Nephron progenitor cell (in vitro differentiated cells): ENCODE results near the gene IL13RA2.

Experiments used
- DNase-seq: peaks from one replicate; pipeline ENCODE4 v3.0.0; 2021
- H3K27ac Mint-ChIP-seq: 2 replicates; pipeline ENCODE4 v1.8.0; 2021; ENCODE audit warnings: mild to moderate bottlenecking, moderate library complexity, mixed read lengths
- H3K27me3 Mint-ChIP-seq: 2 replicates; pipeline ENCODE4 v1.8.0; 2021; ENCODE audit warnings: mild to moderate bottlenecking, low read depth, mixed read lengths; ENCODE audit not compliant: poor library complexity
- H3K36me3 Mint-ChIP-seq: 2 replicates; pipeline ENCODE4 v1.8.0; 2021; ENCODE audit warnings: low read depth, mixed read lengths
- H3K4me1 Mint-ChIP-seq: 2 replicates; pipeline ENCODE4 v1.8.0; 2021; ENCODE audit warnings: mixed read lengths
- H3K4me3 Mint-ChIP-seq: 2 replicates; pipeline ENCODE4 v1.8.0; 2021; ENCODE audit warnings: mild to moderate bottlenecking, moderate library complexity, mixed read lengths
- H3K9me3 Mint-ChIP-seq: 2 replicates; pipeline ENCODE4 v1.8.0; 2021; ENCODE audit warnings: mild to moderate bottlenecking, moderate library complexity, mixed read lengths
- TF ChIP-seq, protein P1 (sequence below): fragments of 200-600 bp; sonication (generic); IDR thresholded peaks from 2 replicates; pipeline ENCODE4 v1.5.0; 2021; ENCODE audit warnings: antibody characterized with exemption

Gene IL13RA2

DNA sequence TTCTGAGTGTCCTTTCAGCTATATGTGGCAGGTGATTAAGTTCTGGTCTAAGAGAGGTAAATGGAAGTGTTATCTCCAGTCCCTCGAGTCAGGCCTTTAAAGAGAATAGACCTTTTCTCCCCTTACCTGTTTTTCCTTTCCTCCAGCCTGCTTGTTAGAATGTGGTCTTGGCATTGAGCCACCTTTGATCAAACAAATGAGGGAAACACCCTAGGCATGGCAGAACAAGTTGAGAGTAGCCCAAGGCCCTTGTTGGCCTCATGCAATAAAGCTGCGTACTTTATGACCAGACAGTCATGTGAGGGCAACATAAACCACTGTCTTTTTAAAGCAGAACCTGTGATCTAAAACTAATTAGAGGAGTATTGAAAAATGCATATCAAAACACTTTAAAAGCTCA lies 13.2 kb upstream of the IL13RA2 start:
- TF ChIP-seq, protein P1, sequence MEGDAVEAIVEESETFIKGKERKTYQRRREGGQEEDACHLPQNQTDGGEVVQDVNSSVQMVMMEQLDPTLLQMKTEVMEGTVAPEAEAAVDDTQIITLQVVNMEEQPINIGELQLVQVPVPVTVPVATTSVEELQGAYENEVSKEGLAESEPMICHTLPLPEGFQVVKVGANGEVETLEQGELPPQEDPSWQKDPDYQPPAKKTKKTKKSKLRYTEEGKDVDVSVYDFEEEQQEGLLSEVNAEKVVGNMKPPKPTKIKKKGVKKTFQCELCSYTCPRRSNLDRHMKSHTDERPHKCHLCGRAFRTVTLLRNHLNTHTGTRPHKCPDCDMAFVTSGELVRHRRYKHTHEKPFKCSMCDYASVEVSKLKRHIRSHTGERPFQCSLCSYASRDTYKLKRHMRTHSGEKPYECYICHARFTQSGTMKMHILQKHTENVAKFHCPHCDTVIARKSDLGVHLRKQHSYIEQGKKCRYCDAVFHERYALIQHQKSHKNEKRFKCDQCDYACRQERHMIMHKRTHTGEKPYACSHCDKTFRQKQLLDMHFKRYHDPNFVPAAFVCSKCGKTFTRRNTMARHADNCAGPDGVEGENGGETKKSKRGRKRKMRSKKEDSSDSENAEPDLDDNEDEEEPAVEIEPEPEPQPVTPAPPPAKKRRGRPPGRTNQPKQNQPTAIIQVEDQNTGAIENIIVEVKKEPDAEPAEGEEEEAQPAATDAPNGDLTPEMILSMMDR = no peak
- Mint-ChIP-seq H3K27me3 (no peaks in the 10 kb centered on the region), H3K9me3 (no peaks in the 10 kb centered on the region), H3K4me3 (no peak overlapping the region), H3K27ac (no peak overlapping the region), H3K4me1 (no peaks in the 10 kb centered on the region), H3K36me3 (no peaks in the 10 kb centered on the region)
- no peak for DNase-seq

DNA sequence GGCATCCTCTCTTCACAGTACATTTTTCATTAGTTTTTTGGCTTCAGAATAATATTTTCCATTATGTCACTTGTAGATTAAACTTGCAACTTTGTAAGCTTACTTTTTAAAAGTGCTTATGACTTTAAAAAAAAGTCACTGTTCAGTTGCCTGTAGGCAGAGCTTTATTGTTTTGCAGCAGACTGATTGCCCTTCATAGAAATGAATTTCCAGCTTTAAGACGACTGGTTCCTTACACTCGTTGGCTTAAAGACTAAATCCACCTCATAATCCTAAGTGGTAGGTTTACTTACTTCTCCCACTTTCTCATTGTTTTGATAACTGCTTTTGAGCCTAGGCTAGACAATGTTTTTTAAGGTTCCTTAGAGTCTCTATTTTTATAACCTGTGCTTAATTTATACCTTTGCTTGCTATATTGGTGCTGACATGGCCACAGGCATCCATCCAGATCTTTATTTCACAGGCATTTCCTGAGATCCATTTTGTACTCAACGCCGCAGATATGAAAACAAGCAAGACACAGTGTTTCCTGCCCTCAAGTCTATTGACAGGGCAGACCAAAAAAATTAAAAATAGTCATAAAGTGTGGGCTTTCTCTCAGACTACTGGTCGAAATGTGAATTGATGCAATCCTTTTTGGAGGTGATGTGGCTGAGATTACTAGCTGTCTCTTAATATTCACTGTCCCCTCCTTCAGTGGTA lies 12.6 kb upstream of the IL13RA2 start:
- Mint-ChIP-seq H3K36me3 (no peaks in the 10 kb centered on the region), H3K27ac (no peak overlapping the region), H3K4me1 (no peaks in the 10 kb centered on the region), H3K9me3 (no peaks in the 10 kb centered on the region), H3K4me3 (no peak overlapping the region), H3K27me3 (no peaks in the 10 kb centered on the region)
- TF ChIP-seq, protein P1 = no peak
- DNase-seq = no peak

DNA sequence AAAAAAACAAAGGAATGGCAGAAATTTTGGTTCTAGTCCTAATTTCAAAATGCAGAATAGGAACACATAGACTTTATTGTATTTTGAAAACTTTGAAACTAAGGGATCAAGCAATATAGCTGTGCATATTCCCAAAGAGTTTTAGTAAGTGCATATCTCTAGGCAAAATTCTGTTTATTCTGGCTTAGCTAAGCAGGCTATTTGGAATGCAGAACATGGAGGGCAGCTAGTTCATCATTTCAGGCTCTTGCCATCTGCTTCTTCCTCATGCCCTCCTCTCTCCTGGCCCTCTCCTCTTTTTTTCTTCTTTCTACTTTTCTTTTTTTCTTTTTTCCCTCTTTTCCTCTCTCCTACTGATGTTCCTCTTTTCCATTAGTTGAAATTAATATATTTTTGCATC lies 12.0 kb upstream of the IL13RA2 start:
- H3K27ac Mint-ChIP-seq = no peak overlapping the region
- TF ChIP-seq, protein P1 = no peak

DNA sequence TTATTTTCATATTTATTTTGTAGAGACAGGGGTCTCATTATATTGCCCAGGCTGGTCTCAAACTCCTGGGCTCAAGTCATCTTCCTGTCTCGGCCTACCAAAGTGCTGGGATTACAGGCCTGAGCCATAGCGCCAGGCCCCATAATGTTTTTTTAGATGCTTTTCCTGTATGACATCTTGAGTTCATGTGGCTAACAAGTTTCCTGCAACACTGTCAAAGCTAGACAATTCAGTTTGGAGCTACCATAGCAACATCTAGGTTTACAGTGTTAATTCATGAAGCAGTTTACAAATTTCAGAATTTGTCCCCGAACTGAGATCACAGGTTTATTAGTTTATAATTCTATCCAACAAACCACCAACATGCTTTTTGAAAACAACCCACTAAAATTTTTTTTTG lies 6.4 kb upstream of the IL13RA2 start:
- H3K27me3 Mint-ChIP-seq = no peaks in the 10 kb centered on the region
- H3K36me3 Mint-ChIP-seq = no peaks in the 10 kb centered on the region
- H3K4me3 Mint-ChIP-seq = no peak overlapping the region
- TF ChIP-seq, protein P1 = no peak
- H3K4me1 Mint-ChIP-seq = no peaks in the 10 kb centered on the region
- H3K9me3 Mint-ChIP-seq = no peaks in the 10 kb centered on the region
- DNase-seq = no peak
- no peak overlapping the region for H3K27ac Mint-ChIP-seq

More for the DNA sequence above, 12.0 kb upstream of the IL13RA2 start:
- Mint-ChIP-seq H3K27me3 (no peaks in the 10 kb centered on the region), H3K4me1 (no peaks in the 10 kb centered on the region), H3K4me3 (no peak overlapping the region), H3K9me3 (no peaks in the 10 kb centered on the region), H3K36me3 (no peaks in the 10 kb centered on the region)
- no peak for DNase-seq

DNA sequence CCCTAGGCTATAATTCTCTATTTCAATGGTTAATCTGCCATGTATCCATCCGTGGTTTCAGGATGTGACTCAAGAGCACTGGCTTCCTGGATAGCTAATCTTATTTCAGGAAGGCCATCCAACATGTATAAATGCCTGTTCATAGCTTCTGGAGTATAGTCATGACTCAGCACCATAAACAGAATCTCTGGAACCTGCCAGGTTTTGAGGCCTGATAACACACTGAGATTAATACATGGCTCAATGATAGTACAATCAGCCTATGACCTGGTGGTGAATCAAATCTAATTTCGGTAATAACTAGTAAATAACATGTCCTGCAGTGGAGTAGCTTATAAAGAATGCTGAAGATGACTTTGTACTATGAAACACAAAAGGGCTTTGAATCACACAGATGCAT lies 5.7 kb upstream of the IL13RA2 start:
- no peaks in the 10 kb centered on the region for H3K9me3 Mint-ChIP-seq
- no peaks in the 10 kb centered on the region for H3K27me3 Mint-ChIP-seq
- DNase-seq = no peak
- H3K4me3 Mint-ChIP-seq = no peak overlapping the region
- H3K27ac Mint-ChIP-seq = no peak overlapping the region
- TF ChIP-seq, protein P1 = no peak
- H3K4me1 Mint-ChIP-seq = no peaks in the 10 kb centered on the region
- H3K36me3 Mint-ChIP-seq = no peaks in the 10 kb centered on the region

DNA sequence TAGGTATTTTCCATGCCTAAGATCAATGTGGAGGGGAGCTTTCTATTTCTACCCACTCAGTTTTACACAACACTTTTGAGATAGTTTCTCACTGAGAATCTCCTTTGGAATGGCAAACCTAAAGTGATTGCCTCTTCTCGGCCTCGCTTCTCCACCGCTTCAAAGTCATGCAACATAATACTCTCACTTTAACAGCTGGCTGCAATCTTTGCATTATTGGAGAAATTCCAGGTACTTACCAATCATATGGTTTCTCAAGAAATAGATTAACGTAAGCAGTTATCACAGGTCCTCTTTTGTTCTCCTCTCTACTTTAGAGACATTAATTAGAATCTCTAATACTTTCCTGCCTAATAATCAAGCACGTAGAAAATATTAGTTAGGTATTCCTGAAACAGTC lies 3.7 kb upstream of the IL13RA2 start:
- Mint-ChIP-seq H3K4me3 (no peak overlapping the region), H3K4me1 (no peaks in the 10 kb centered on the region), H3K27ac (no peak overlapping the region), H3K27me3 (no peaks in the 10 kb centered on the region), H3K9me3 (no peaks in the 10 kb centered on the region), H3K36me3 (no peaks in the 10 kb centered on the region)
- TF ChIP-seq, protein P1 = no peak
- no peak for DNase-seq
